GM21825 (cell line): ENCODE results near the gene MUCL3.
"Not testable (repeated sequence)": the region's sequence is repeated elsewhere in the genome, so short reads cannot be mapped to it uniquely, and the experiment has no call there.

Experiments used
- ATAC-seq: cut with Tn5 transposase; IDR thresholded peaks from one replicate; pipeline ENCODE4 v1.9.1; 2021; ENCODE audit warnings: mild to moderate bottlenecking, moderate library complexity; ENCODE audit not compliant: unreplicated experiment

Gene MUCL3

GRCh38 chr6:30908700-30909099 is 32.1 kb upstream of the MUCL3 start:
- ATAC-seq = no peak

GRCh38 chr6:30910473-30910872 is 30.3 kb upstream of the MUCL3 start:
- ATAC-seq = not testable (repeated sequence)

GRCh38 chr6:30912746-30913520 is 27.8 kb upstream of the MUCL3 start:
- no peak for ATAC-seq

- ATAC-seq = no peak
Observed at GRCh38 chr6:30913721-30914075, 27.1 kb upstream of the MUCL3 start.

GRCh38 chr6:30914076-30914853 is 26.5 kb upstream of the MUCL3 start, which contains the start of gene VARS2:
Gene VARS2, plus strand, starts transcription at chr6:30914238. Its CDS starts 599 bp downstream, at chr6:30914837.
- ATAC-seq = peak; percentile 66

- ATAC-seq = no peak
Observed at GRCh38 chr6:30914854-30915590, 25.8 kb upstream of the MUCL3 start.

GRCh38 chr6:30915591-30915946 is 25.2 kb upstream of the MUCL3 start:
- ATAC-seq = no peak

- ATAC-seq = no peak
Observed at GRCh38 chr6:30917041-30917440, 23.7 kb upstream of the MUCL3 start.

GRCh38 chr6:30917487-30917886 is 23.3 kb upstream of the MUCL3 start:
- ATAC-seq = no peak

- ATAC-seq = no peak
Observed at GRCh38 chr6:30918670-30919069, 22.1 kb upstream of the MUCL3 start.

GRCh38 chr6:30922447-30922852 is 18.3 kb upstream of the MUCL3 start:
- ATAC-seq = no peak

- not testable (repeated sequence) for ATAC-seq
Observed at GRCh38 chr6:30924040-30924627, 16.6 kb upstream of the MUCL3 start.

GRCh38 chr6:30926644-30927043 is 14.1 kb upstream of the MUCL3 start:
- no peak for ATAC-seq

- ATAC-seq = not testable (repeated sequence)
Observed at GRCh38 chr6:30927080-30927479, 13.7 kb upstream of the MUCL3 start.

GRCh38 chr6:30928677-30929076 is 12.1 kb upstream of the MUCL3 start:
- no peak for ATAC-seq

- ATAC-seq = no peak
Observed at GRCh38 chr6:30930506-30930905, 10.3 kb upstream of the MUCL3 start.

- no peak for ATAC-seq
Observed at GRCh38 chr6:30931272-30931671, 9.5 kb upstream of the MUCL3 start.

GRCh38 chr6:30931969-30932645 is 8.7 kb upstream of the MUCL3 start, which contains the start of gene SFTA2:
Gene SFTA2, minus strand, starts transcription at chr6:30932170. Its CDS starts 74 bp downstream, at chr6:30932096.
- ATAC-seq = no peak

GRCh38 chr6:30932665-30933365 is 8.0 kb upstream of the MUCL3 start:
- ATAC-seq = no peak

- ATAC-seq = no peak
Observed at GRCh38 chr6:30935018-30935417, 5.8 kb upstream of the MUCL3 start.
